IMR-90 (cell line): ENCODE data around the gene PEAK3. TPM values are rescaled to one million over a fixed set of nuclear protein-coding genes. Genes with fewer than 3 reads are reported as not detected.

ENCODE experiments used
- ATAC-seq: fragments of 200-7000 bp; cut with Tn5 transposase; 2 replicates; pipeline ENCODE4 v1.9.1; 2020; ENCODE audit warnings: low read depth, mild to moderate bottlenecking, moderate library complexity
- BruUV-seq: library from RNA; stranded (reverse); fragments of 400-500 nt; replicated peaks from 2 replicates; lab custom pipeline; 2021; lab: Mats Ljungman, UMichigan
- CTCF ChIA-PET: fragments of 300-600 bp; formaldehyde crosslinking; extraction: SDS; loops from one replicate; lab custom pipeline; 2021; ENCODE audit warnings: antibody characterized with exemption; lab: Yijun Ruan, JAX
- POLR2A ChIA-PET: fragments of 300-600 bp; sonication (Branson Sonifier 250); formaldehyde crosslinking; loops from one replicate; lab custom pipeline; 2022; ENCODE audit warnings: antibody characterized with exemption; ENCODE audit not compliant: unreplicated experiment; lab: Charles Lee
- DNase-seq: peaks from one replicate; pipeline ENCODE4 v3.0.0; 2013
- H2AFZ ChIP-seq: replicated peaks from 2 replicates; pipeline ENCODE3; 2013; ENCODE audit warnings: low read length, mild to moderate bottlenecking; ENCODE audit not compliant: poor library complexity
- H2AK5ac ChIP-seq: 2 replicates; pipeline ENCODE4 v1.6.1; 2013; ENCODE audit warnings: low read depth, low read length, inconsistent platforms
- H2AK9ac ChIP-seq: replicated peaks from 2 replicates; pipeline ENCODE3; 2013; ENCODE audit warnings: mild to moderate bottlenecking, low read depth, low read length, moderate library complexity; ENCODE audit not compliant: poor library complexity
- H2BK120ac ChIP-seq: 2 replicates; pipeline ENCODE4 v1.6.1; 2013; ENCODE audit warnings: low read depth, low read length, inconsistent platforms
- H2BK15ac ChIP-seq: 3 replicates; pipeline ENCODE4 v1.6.1; 2013; ENCODE audit warnings: low read depth, low read length, inconsistent platforms
- H2BK20ac ChIP-seq: 2 replicates; pipeline ENCODE4 v1.6.1; 2013; ENCODE audit warnings: low read depth, mild to moderate bottlenecking, inconsistent platforms, low read length, moderate library complexity
- H2BK5ac ChIP-seq: 2 replicates; pipeline ENCODE4 v1.6.1; 2013; ENCODE audit warnings: mild to moderate bottlenecking, low read depth, low read length, inconsistent platforms; ENCODE audit not compliant: poor library complexity, severe bottlenecking
- H3K14ac ChIP-seq: replicated peaks from 2 replicates; pipeline ENCODE4 v1.6.1; 2013; ENCODE audit warnings: low read depth, low read length, inconsistent platforms
- H3K18ac ChIP-seq: 2 replicates; pipeline ENCODE4 v1.6.1; 2013; ENCODE audit warnings: low read depth, low read length, control low read depth
- H3K23ac ChIP-seq: 2 replicates; pipeline ENCODE4 v1.6.1; 2013; ENCODE audit warnings: low read depth, low read length, inconsistent platforms
- H3K27ac ChIP-seq: 2 replicates; pipeline ENCODE4 v1.5.1; 2013; ENCODE audit warnings: mild to moderate bottlenecking, control low read depth, low read length; ENCODE audit not compliant: insufficient read depth
- H3K27me3 ChIP-seq: 2 replicates; pipeline ENCODE4 v1.6.1; 2013; ENCODE audit warnings: low read length; ENCODE audit not compliant: control insufficient read depth, insufficient read depth
- H3K36me3 ChIP-seq: 2 replicates; pipeline ENCODE4 v1.6.1; 2013; ENCODE audit warnings: low read length, mixed read lengths; ENCODE audit not compliant: control insufficient read depth, insufficient read depth
- H3K4ac ChIP-seq: 2 replicates; pipeline ENCODE4 v1.6.1; 2013; ENCODE audit warnings: low read depth, low read length, inconsistent platforms
- H3K4me1 ChIP-seq: 2 replicates; pipeline ENCODE4 v1.6.1; 2013; ENCODE audit warnings: low read length, mixed read lengths; ENCODE audit not compliant: control insufficient read depth, insufficient read depth
- H3K4me2 ChIP-seq: 2 replicates; pipeline ENCODE4 v1.6.1; 2013; ENCODE audit warnings: low read depth, mild to moderate bottlenecking, control low read depth, low read length, moderate library complexity
- H3K4me3 ChIP-seq: 2 replicates; pipeline ENCODE4 v1.5.1; 2013; ENCODE audit warnings: low read depth, mild to moderate bottlenecking, control low read depth, low read length, moderate library complexity; ENCODE audit not compliant: insufficient read depth
- H3K56ac ChIP-seq: 2 replicates; pipeline ENCODE4 v1.6.1; 2013; ENCODE audit warnings: low read length, inconsistent platforms; ENCODE audit not compliant: insufficient read depth; ENCODE audit errors: extremely low read depth
- H3K79me1 ChIP-seq, 2 experiments: 2 replicates each; pipeline ENCODE4 v1.6.1; 2013; ENCODE audit warnings: low read length in 2 of 2, inconsistent platforms in 1 of 2, low read depth in 1 of 2
- H3K9ac ChIP-seq: 2 replicates; pipeline ENCODE4 v1.6.1; 2013; ENCODE audit warnings: low read depth, low read length, control low read depth
- H3K9me1 ChIP-seq: 2 replicates; pipeline ENCODE4 v1.6.1; 2013; ENCODE audit warnings: low read length, inconsistent platforms; ENCODE audit not compliant: insufficient read depth
- H3K9me3 ChIP-seq: 2 replicates; pipeline ENCODE4 v1.6.1; 2013; ENCODE audit warnings: low read length; ENCODE audit not compliant: control insufficient read depth, insufficient read depth
- H4K20me1 ChIP-seq: 2 replicates; pipeline ENCODE4 v1.6.1; 2013; ENCODE audit warnings: low read length, inconsistent platforms; ENCODE audit not compliant: insufficient read depth
- H4K5ac ChIP-seq: 2 replicates; pipeline ENCODE4 v1.6.1; 2013; ENCODE audit warnings: mild to moderate bottlenecking, low read depth, low read length, control low read depth
- H4K8ac ChIP-seq, 2 experiments: 2 replicates each; pipeline ENCODE4 v1.6.1; 2013; ENCODE audit warnings: low read depth in 2 of 2, low read length in 2 of 2, control low read depth in 1 of 2, inconsistent platforms in 1 of 2
- H4K91ac ChIP-seq: 2 replicates; pipeline ENCODE4 v1.6.1; 2013; ENCODE audit warnings: low read depth, low read length, inconsistent platforms; ENCODE audit not compliant: insufficient read depth
- FOS ChIP-seq: fragments of 150-350 bp; IDR thresholded peaks from 2 replicates; pipeline ENCODE4 v1.6.1; 2016; ENCODE audit warnings: low read depth, low read length
- USF2 ChIP-seq: fragments of 150-350 bp; IDR thresholded peaks from 2 replicates; pipeline ENCODE4 v1.6.1; 2017; ENCODE audit warnings: mild to moderate bottlenecking, antibody characterized with exemption, low read length, low read depth
- WGBS, 2 experiments: methylation state at CpG; one replicate each; pipeline versions ENCODE4 v1.1.5 to v1.1.7; 2013; ENCODE audit warnings: missing lambda C conversion rate in 2 of 2; ENCODE audit not compliant: insufficient read length in 1 of 2; ENCODE audit errors: extremely low coverage in 2 of 2; 5-methylcytosine and 5-hydroxymethylcytosine counted together
- dilution Hi-C: fragments of 300-500 bp; cut with HindIII; formaldehyde crosslinking; loops from one replicate; pipeline ENCODE4 v1.14.3; 2018; ENCODE audit warnings: low sequenced_read_pairs; ENCODE audit not compliant: unreplicated experiment
- in situ Hi-C: fragments of 300-500 bp; cut with MboI; formaldehyde crosslinking; loops from 3 replicates; pipeline ENCODE4 v1.14.3; 2019; ENCODE audit warnings: low sequenced_read_pairs, inconsistent platforms, mixed read lengths
- intact Hi-C: fragments of 100-400 bp; cut with micrococcal nuclease; formaldehyde crosslinking; loops from 2 replicates; pipeline ENCODE4 v1.10.0; 2022
- polyA plus RNA-seq, 3 experiments: library from polyadenylated mRNA; depleted of rRNA; stranded (reverse); fragments of >200 nt; gene quantifications; 2 replicates each; pipeline ENCODE4 v1.2.3, GENCODE V29; 2012; ENCODE audit warnings: low replicate concordance in 1 of 3
- total RNA-seq: library from RNA; depleted of rRNA; stranded (reverse); fragments of >200 nt; gene quantifications from 2 replicates; pipeline ENCODE4 v1.2.3, GENCODE V29; 2012

PEAK3 gene
- total and polyA plus RNA-seq, 2 of the 4 experiments (the other 2 are of a cell fraction): under 0.01 to 0.09 TPM

- H2BK120ac ChIP-seq: no peak overlapping the region
- H3K4me1 ChIP-seq: peaks cover 2% of the 10 kb centered on the region; the same call in 1 of the 2 replicates
- no peak overlapping the region for H3K56ac ChIP-seq
- no peak overlapping the region for H3K9ac ChIP-seq
- intact Hi-C loops: no loop called here
- H3K27ac ChIP-seq: no peak overlapping the region
- ATAC-seq: peak; percentile 54
- H3K9me3 ChIP-seq: no peaks in the 10 kb centered on the region; the same call in 1 of the 2 replicates
- dilution Hi-C loops: no loop called here
- 0 out of 2 replicates have a peak, but pooled peaks have one; percentile 3 for TF ChIP-seq USF2
- TF ChIP-seq FOS: no peak
- no peak overlapping the region for H2AK5ac ChIP-seq
- POLR2A ChIA-PET: no interaction called here
- no peak overlapping the region for H2BK5ac ChIP-seq
- H4K20me1 ChIP-seq: no peaks in the 10 kb centered on the region
- H3K18ac ChIP-seq: no peak overlapping the region
- no peak overlapping the region for H3K4ac ChIP-seq
- H4K91ac ChIP-seq: no peak overlapping the region
- H3K4me2 ChIP-seq: no peak overlapping the region; the same call in 1 of the 2 replicates
- no peaks in the 10 kb centered on the region for H3K9me1 ChIP-seq
- in situ Hi-C loops: no loop called here
- no TSS peak for BruUV-seq
- no peak overlapping the region for H4K5ac ChIP-seq
- CTCF ChIA-PET: interaction anchor here (0.6 kb wide), 1 partner anchor 28 kb away, joined by 5 read pairs; no protein-coding TSS in a partner anchor
- H2BK20ac ChIP-seq: no peak overlapping the region
- no peaks in the 10 kb centered on the region for H3K79me1 ChIP-seq
- 33% methylated on average over 33 of the region's 62 CpGs; no CpG with 5 or more reads in 1 of the 2 experiments for WGBS, 2 experiments
- H3K4me3 ChIP-seq: no peak overlapping the region
- no peaks in the 10 kb centered on the region for H3K36me3 ChIP-seq
- peak overlapping the region; percentile 28 for H2AK9ac ChIP-seq
- peak overlapping the region; percentile 81 for H2AFZ ChIP-seq
- no peak overlapping the region for H2BK15ac ChIP-seq
- no peak overlapping the region for H4K8ac ChIP-seq
- DNase-seq: peak; percentile 65
- H3K23ac ChIP-seq: no peak overlapping the region
- no peak overlapping the region for H3K14ac ChIP-seq
- peaks cover 40% of the 10 kb centered on the region for H3K27me3 ChIP-seq
Observed at GRCh38 chr19:2302319-2303210, 20.6 kb upstream of the PEAK3 start.
